ENCODE measurements around the gene PACSIN1.

GRCh38 chr6:34563513-34563870 is 97.6 kb downstream of the PACSIN1 start:
- TF ChIP-seq GATA3 (IDR thresholded peaks at IDR 0.05; ENCODE audit: low read depth, low read length) = no peak
- TF ChIP-seq GATA2 (IDR thresholded peaks at IDR 0.05; ENCODE audit: low read depth, low read length) = no peak

All from SH-SY5Y (cell line).